B cell (primary cell): ENCODE results near the gene THBS4. TPM values are rescaled to one million over a fixed set of nuclear protein-coding genes. Genes with fewer than 3 reads are reported as not detected.

Experiments used
- ATAC-seq: fragments of 200-7000 bp; cut with Tn5 transposase; one replicate; pipeline ENCODE4 v1.10.0; 2021; ENCODE audit warnings: low read depth, mild to moderate bottlenecking, moderate number of reproducible peaks, moderate library complexity
- CTCF ChIA-PET: fragments of 350-600 bp; sonication (Branson Sonifier 250); formaldehyde crosslinking; loops from one replicate; lab custom pipeline; 2021; ENCODE audit warnings: antibody characterized with exemption, inconsistent platforms; lab: Charles Lee
- POLR2A ChIA-PET: fragments of 350-600 bp; sonication (Branson Sonifier 250); formaldehyde crosslinking; loops from one replicate; lab custom pipeline; 2021; ENCODE audit warnings: antibody characterized with exemption; lab: Charles Lee
- DNase-seq: peaks from one replicate; pipeline ENCODE4 v3.0.0; 2013
- H2AFZ ChIP-seq: 2 replicates; pipeline ENCODE4 v1.6.1; 2012; ENCODE audit warnings: mild to moderate bottlenecking, low read depth, low read length; ENCODE audit not compliant: insufficient read depth, poor library complexity, severe bottlenecking
- H3K27ac ChIP-seq, 2 donors: 1 replicate in 1 of 2; 2 replicates in 1 of 2; pipeline ENCODE4 v1.5.1; 2012 to 2013; ENCODE audit warnings: low read length in 2 of 2, mild to moderate bottlenecking in 2 of 2, moderate library complexity in 1 of 2
- H3K27me3 ChIP-seq, 4 experiments: fragments of 200-600 bp in 1 of 4; sonication (generic) in 1 of 4; replicated peaks in 1 of 4; 1 replicate in 2 of 4; 2 replicates in 2 of 4; pipeline versions ENCODE4 v1.6.1 to v1.7.0; 2013 to 2016; ENCODE audit warnings: low read length in 3 of 4, mild to moderate bottlenecking in 2 of 4, mixed read lengths in 1 of 4, moderate library complexity in 1 of 4; ENCODE audit not compliant: insufficient read depth in 4 of 4, control insufficient read depth in 3 of 4; ENCODE audit errors: control extremely low read depth in 1 of 4
- H3K36me3 ChIP-seq, 2 experiments: replicated peaks in 1 of 2; 1 replicate in 1 of 2; 2 replicates in 1 of 2; pipeline versions ENCODE4 v1.6.1 to v1.7.1; 2013; ENCODE audit warnings: low read length in 1 of 2; ENCODE audit not compliant: insufficient read depth in 2 of 2, control insufficient read depth in 1 of 2; ENCODE audit errors: control extremely low read depth in 1 of 2, extremely low read depth in 1 of 2
- H3K4me1 ChIP-seq, 2 donors: fragments of 200-600 bp in 1 of 2; sonication (generic) in 1 of 2; 1 replicate in 1 of 2; 2 replicates in 1 of 2; pipeline versions ENCODE4 v1.5.1 to v1.6.1; 2013 to 2017; ENCODE audit warnings: low read length in 2 of 2; ENCODE audit not compliant: control insufficient read depth in 2 of 2, insufficient read depth in 2 of 2
- H3K4me2 ChIP-seq: replicated peaks from 2 replicates; pipeline ENCODE3; 2012; ENCODE audit warnings: mild to moderate bottlenecking, low read depth, low read length; ENCODE audit not compliant: poor library complexity, severe bottlenecking
- H3K4me3 ChIP-seq, 5 experiments: fragments of 200-600 bp in 1 of 5; sonication (generic) in 1 of 5; 1 replicate in 3 of 5; 2 replicates in 2 of 5; pipeline versions ENCODE4 v1.5.1 to v1.7.0; 2011 to 2016; ENCODE audit warnings: low read length in 4 of 5, mild to moderate bottlenecking in 4 of 5, low read depth in 2 of 5, control low read depth in 1 of 5, moderate library complexity in 1 of 5; ENCODE audit not compliant: insufficient read depth in 1 of 5; ENCODE audit errors: control extremely low read depth in 1 of 5, extremely low read depth in 1 of 5
- H3K79me2 ChIP-seq: fragments of 200-600 bp; sonication (generic); one replicate; pipeline ENCODE4 v1.6.0; 2016; ENCODE audit warnings: low read length; ENCODE audit not compliant: control insufficient read depth, insufficient read depth
- H3K9ac ChIP-seq: fragments of 200-600 bp; sonication (generic); 2 replicates; pipeline ENCODE4 v1.6.1; 2017; ENCODE audit warnings: mild to moderate bottlenecking, low read length, moderate library complexity
- H3K9me3 ChIP-seq, 3 donors: one replicate each; pipeline versions ENCODE4 v1.6.1 to v1.7.1; 2013; ENCODE audit warnings: low read length in 2 of 3; ENCODE audit not compliant: control insufficient read depth in 2 of 3, insufficient read depth in 1 of 3; ENCODE audit errors: control extremely low read depth in 1 of 3
- H4K20me1 ChIP-seq: 2 replicates; pipeline ENCODE4 v1.6.0; 2012; ENCODE audit warnings: mild to moderate bottlenecking, low read length; ENCODE audit not compliant: insufficient read depth, control insufficient read depth, poor library complexity, severe bottlenecking
- H3K27ac Mint-ChIP-seq: one replicate; pipeline ENCODE4 v1.8.0; 2021; ENCODE audit warnings: mixed read lengths
- H3K27me3 Mint-ChIP-seq: one replicate; pipeline ENCODE4 v1.8.0; 2021; ENCODE audit warnings: mixed read lengths
- H3K4me1 Mint-ChIP-seq: one replicate; pipeline ENCODE4 v1.8.0; 2021; ENCODE audit warnings: mixed read lengths
- H3K4me3 Mint-ChIP-seq: one replicate; pipeline ENCODE4 v1.8.0; 2021; ENCODE audit warnings: mixed read lengths
- H3K9me3 Mint-ChIP-seq: one replicate; pipeline ENCODE4 v1.8.0; 2022; ENCODE audit warnings: mixed read lengths; ENCODE audit not compliant: insufficient read depth
- EZH2 ChIP-seq: IDR thresholded peaks from 2 replicates; pipeline ENCODE4 v1.6.1; 2012; ENCODE audit warnings: borderline replicate concordance, low read depth, mild to moderate bottlenecking, moderate library complexity, low read length; ENCODE audit not compliant: insufficient read depth, poor library complexity, severe bottlenecking
- WGBS: methylation state at CpG from one replicate; pipeline ENCODE4 v1.1.5; 2013; ENCODE audit warnings: missing lambda C conversion rate; ENCODE audit not compliant: insufficient coverage; 5-methylcytosine and 5-hydroxymethylcytosine counted together
- intact Hi-C: fragments of 100-400 bp; cut with micrococcal nuclease; formaldehyde crosslinking; loops from one replicate; pipeline ENCODE4 v1.10.0; 2022
- polyA plus RNA-seq: library from polyadenylated mRNA; depleted of rRNA; stranded (reverse); fragments of >200 nt; gene quantifications from 2 replicates; pipeline ENCODE4 v1.2.3, GENCODE V29; 2012
- total RNA-seq, 2 donors: library from RNA; stranded (reverse); fragments of 120-200 nt in 1 of 2; gene quantifications; 1 replicate in 1 of 2; 2 replicates in 1 of 2; pipeline versions ENCODE4 v1.2.3 to v1.2.4, GENCODE V29; 2013 to 2022
- TF ChIP-seq, protein P1 (sequence below): fragments of 200-600 bp; IDR thresholded peaks from one replicate; pipeline ENCODE4 v1.8.0; 2022; ENCODE audit warnings: antibody characterized with exemption, mild to moderate bottlenecking

Gene THBS4
- total and polyA plus RNA-seq, 2 donors (not counting 1 experiment from before 2014, with no cell fraction given): 0.49 to 0.57 TPM

DNA sequence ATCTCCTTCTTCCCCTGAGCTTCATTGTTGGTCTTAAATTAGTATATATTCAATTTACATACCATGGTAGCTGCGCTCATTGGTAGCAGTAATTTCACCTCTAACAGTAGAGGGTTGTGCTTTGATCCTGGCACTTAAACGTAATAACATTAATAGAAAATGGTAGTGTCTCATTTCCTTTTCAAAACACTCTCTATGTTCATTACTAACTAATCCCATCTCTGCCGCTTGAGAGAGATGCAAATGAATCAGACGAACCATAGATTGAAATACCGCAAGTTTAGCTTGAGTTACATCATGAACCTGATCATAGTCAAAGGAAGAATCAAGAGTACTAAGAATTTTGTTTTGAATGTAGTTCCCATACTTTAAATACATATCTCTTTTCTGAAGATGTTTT is 2.2 kb downstream of the THBS4 start:
- Histone ChIP-seq H3K9me3 (no peaks in the 10 kb centered on the region), H3K27ac (no peak overlapping the region), H3K27me3 (peaks cover 0 to 46% (median 23%) of the 10 kb centered on the region in 4 experiments), H3K4me2 (no peak overlapping the region), H2AFZ (no peak overlapping the region), H3K4me1 (no peaks in the 10 kb centered on the region), H3K4me3 (no peak overlapping the region), H3K36me3 (no peaks in the 10 kb centered on the region), H3K9ac (no peak overlapping the region), H4K20me1 (no peaks in the 10 kb centered on the region), H3K79me2 (no peaks in the 10 kb centered on the region)
- Mint-ChIP-seq H3K4me1 (peaks cover 4% of the 10 kb centered on the region), H3K9me3 (no peaks in the 10 kb centered on the region), H3K27me3 (peaks cover 70% of the 10 kb centered on the region), H3K4me3 (no peak overlapping the region), H3K27ac (no peak overlapping the region)
- POLR2A ChIA-PET: no interaction called here
- no peak for ATAC-seq
- TF ChIP-seq, protein P1, sequence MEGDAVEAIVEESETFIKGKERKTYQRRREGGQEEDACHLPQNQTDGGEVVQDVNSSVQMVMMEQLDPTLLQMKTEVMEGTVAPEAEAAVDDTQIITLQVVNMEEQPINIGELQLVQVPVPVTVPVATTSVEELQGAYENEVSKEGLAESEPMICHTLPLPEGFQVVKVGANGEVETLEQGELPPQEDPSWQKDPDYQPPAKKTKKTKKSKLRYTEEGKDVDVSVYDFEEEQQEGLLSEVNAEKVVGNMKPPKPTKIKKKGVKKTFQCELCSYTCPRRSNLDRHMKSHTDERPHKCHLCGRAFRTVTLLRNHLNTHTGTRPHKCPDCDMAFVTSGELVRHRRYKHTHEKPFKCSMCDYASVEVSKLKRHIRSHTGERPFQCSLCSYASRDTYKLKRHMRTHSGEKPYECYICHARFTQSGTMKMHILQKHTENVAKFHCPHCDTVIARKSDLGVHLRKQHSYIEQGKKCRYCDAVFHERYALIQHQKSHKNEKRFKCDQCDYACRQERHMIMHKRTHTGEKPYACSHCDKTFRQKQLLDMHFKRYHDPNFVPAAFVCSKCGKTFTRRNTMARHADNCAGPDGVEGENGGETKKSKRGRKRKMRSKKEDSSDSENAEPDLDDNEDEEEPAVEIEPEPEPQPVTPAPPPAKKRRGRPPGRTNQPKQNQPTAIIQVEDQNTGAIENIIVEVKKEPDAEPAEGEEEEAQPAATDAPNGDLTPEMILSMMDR: no peak
- TF ChIP-seq EZH2: no peak
- CTCF ChIA-PET: interaction anchor here (1.0 kb wide), 1 partner anchor 55 kb away, joined by 3 read pairs; no protein-coding TSS in a partner anchor
- intact Hi-C loops: no loop called here
- no CpG with 5 or more reads among the region's 5 CpGs for WGBS
- DNase-seq: no peak

DNA sequence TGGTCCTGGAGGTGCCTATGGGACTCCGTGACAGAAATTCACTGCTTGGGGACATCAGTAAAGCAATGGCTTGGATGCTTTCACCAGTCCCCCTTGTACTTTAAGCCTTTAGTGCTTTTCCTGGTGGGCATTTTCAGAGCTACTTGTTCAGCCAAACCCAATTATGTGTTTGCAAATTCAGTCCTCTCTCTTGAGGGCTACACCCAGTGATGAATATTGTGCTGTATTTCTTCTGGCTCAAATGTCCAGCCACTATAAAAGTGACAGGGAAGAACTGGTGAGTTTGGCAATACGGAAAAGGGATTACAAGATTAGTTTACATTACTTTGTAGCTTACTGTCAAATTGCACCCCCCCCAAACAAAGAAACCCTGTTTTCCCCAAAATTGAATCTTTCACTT is 4.5 kb downstream of the THBS4 start:
- Histone ChIP-seq H3K4me3 (no peak overlapping the region), H3K4me1 (no peaks in the 10 kb centered on the region), H3K36me3 (no peaks in the 10 kb centered on the region), H3K79me2 (no peaks in the 10 kb centered on the region), H3K27me3 (peaks cover 0 to 36% (median 17%) of the 10 kb centered on the region in 4 experiments), H3K9me3 (no peaks in the 10 kb centered on the region), H4K20me1 (no peaks in the 10 kb centered on the region), H2AFZ (no peak overlapping the region), H3K4me2 (no peak overlapping the region), H3K27ac (no peak overlapping the region), H3K9ac (no peak overlapping the region)
- WGBS: 85% methylated on average over 1 of the region's 2 CpGs
- ATAC-seq (no peak), DNase-seq (no peak)
- H3K27ac Mint-ChIP-seq: no peak overlapping the region
- no peak overlapping the region for H3K4me3 Mint-ChIP-seq
- ChIA-PET POLR2A (no interaction called here), CTCF (no interaction called here)
- peaks cover 4% of the 10 kb centered on the region for H3K4me1 Mint-ChIP-seq
- TF ChIP-seq EZH2: no peak
- TF ChIP-seq, protein P1: no peak
- H3K9me3 Mint-ChIP-seq: no peaks in the 10 kb centered on the region
- peaks cover 61% of the 10 kb centered on the region for H3K27me3 Mint-ChIP-seq
- intact Hi-C loops: no loop called here
